ENCODE data around the gene KMT2C. TPM values are rescaled to one million over a fixed set of nuclear protein-coding genes. Genes with fewer than 3 reads are reported as not detected.
"Not testable (repeated sequence)": the region's sequence is repeated elsewhere in the genome, so short reads cannot be mapped to it uniquely, and the experiment has no call there.

The KMT2C gene
- total RNA-seq, 1 donor = 36.2 TPM

DNA sequence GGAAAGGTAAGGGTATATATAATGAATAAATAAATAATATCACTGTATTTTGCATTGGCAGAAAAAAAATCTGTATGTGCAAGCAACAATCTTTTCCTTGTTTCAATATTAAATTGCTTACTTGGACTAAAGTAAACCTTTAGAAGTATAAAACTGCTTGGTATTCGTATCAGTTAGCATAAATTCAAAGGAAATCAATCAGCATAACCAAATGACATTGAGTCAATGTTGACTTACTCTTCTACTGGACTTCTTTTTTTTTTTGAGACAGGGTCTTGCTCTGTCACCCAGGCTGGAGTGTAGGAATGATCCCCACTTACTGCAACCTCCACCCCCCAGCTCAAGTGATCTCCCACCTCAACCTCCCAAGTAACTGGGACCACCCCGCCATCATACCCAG, 42.3 kb upstream of the KMT2C start:
- Histone ChIP-seq H3K27me3 (ENCODE audit: insufficient read depth, low read length) (no peaks in the 10 kb centered on the region), H3K36me3 (ENCODE audit: insufficient read depth, low read length) (no peaks in the 10 kb centered on the region), H3K79me2 (ENCODE audit: insufficient read depth, low read length) (no peaks in the 10 kb centered on the region), H3K4me2 (ENCODE audit: insufficient read depth, low read length) (no peak overlapping the region), H3K4me1 (ENCODE audit: insufficient read depth, low read length) (no peaks in the 10 kb centered on the region), H3K9me3 (ENCODE audit: low read depth, low read length) (no peaks in the 10 kb centered on the region), H4K20me1 (ENCODE audit: insufficient read depth, low read length) (no peaks in the 10 kb centered on the region), H3K4me3 (ENCODE audit: insufficient read depth, low read length) (no peak overlapping the region), H2AFZ (ENCODE audit: low read length) (no peak overlapping the region), H3K27ac (ENCODE audit: low read depth, low read length) (no peak overlapping the region)
- no peak for DNase-seq (ENCODE audit: insufficient read length, low spot score, missing footprints)
- TF ChIP-seq, protein P1, sequence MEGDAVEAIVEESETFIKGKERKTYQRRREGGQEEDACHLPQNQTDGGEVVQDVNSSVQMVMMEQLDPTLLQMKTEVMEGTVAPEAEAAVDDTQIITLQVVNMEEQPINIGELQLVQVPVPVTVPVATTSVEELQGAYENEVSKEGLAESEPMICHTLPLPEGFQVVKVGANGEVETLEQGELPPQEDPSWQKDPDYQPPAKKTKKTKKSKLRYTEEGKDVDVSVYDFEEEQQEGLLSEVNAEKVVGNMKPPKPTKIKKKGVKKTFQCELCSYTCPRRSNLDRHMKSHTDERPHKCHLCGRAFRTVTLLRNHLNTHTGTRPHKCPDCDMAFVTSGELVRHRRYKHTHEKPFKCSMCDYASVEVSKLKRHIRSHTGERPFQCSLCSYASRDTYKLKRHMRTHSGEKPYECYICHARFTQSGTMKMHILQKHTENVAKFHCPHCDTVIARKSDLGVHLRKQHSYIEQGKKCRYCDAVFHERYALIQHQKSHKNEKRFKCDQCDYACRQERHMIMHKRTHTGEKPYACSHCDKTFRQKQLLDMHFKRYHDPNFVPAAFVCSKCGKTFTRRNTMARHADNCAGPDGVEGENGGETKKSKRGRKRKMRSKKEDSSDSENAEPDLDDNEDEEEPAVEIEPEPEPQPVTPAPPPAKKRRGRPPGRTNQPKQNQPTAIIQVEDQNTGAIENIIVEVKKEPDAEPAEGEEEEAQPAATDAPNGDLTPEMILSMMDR (IDR thresholded peaks at IDR 0.05; ENCODE audit: extremely low read depth, low read depth, low read length) = no peak

DNA sequence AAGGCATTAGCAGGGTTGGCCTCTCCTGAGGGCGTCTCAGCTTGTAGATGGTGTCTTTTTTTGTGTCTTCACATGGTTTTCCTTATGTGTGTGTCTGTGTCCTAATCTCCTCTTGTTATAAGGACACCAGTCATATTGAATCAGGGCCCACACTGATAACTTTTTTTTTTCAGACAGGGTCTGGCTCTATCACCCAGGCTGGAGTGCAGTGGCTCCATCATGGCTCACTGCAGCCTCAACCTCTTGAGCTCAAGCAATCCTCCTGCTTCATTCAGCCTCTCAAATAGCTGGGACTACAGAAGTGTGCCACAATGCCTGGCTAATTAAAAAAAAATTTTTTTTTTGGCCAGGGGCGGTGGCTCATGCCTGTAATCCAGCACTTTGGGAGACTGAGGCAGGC, 41.3 kb upstream of the KMT2C start:
- Histone ChIP-seq H4K20me1 (ENCODE audit: insufficient read depth, low read length) (no peaks in the 10 kb centered on the region), H3K27me3 (ENCODE audit: insufficient read depth, low read length) (no peaks in the 10 kb centered on the region), H3K9me3 (ENCODE audit: low read depth, low read length) (no peaks in the 10 kb centered on the region), H3K4me1 (ENCODE audit: insufficient read depth, low read length) (no peaks in the 10 kb centered on the region), H3K79me2 (ENCODE audit: insufficient read depth, low read length) (no peaks in the 10 kb centered on the region), H3K4me2 (ENCODE audit: insufficient read depth, low read length) (no peak overlapping the region), H3K36me3 (ENCODE audit: insufficient read depth, low read length) (no peaks in the 10 kb centered on the region), H2AFZ (ENCODE audit: low read length) (no peak overlapping the region), H3K27ac (ENCODE audit: low read depth, low read length) (no peak overlapping the region), H3K4me3 (ENCODE audit: insufficient read depth, low read length) (no peak overlapping the region)
- no peak for DNase-seq (ENCODE audit: insufficient read length, low spot score, missing footprints)
- TF ChIP-seq, protein P1 (IDR thresholded peaks at IDR 0.05; ENCODE audit: extremely low read depth, low read depth, low read length) = no peak

DNA sequence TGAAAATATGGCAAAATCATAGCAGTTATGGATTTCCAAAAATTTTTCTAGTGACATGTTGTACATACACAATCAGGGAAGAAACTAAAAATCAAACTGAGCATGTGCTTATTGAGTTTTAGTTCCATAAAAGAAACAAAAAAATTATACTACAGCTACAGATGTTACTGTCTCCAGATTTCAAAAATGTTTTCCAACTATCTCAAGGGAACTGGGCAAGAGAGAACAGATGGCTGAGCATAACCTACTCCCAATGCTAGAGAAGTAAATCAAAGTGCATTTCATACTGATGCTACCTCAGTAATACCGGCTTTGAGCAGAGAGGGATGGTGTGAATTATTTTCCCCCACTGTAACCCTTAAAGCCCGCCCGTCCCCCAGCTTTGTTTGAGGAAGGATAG, 40.7 kb upstream of the KMT2C start:
- H3K27me3 ChIP-seq (ENCODE audit: insufficient read depth, low read length) = no peaks in the 10 kb centered on the region
- no peaks in the 10 kb centered on the region for H3K4me1 ChIP-seq (ENCODE audit: insufficient read depth, low read length)
- H3K9me3 ChIP-seq (ENCODE audit: low read depth, low read length) = no peaks in the 10 kb centered on the region
- TF ChIP-seq, protein P1 (IDR thresholded peaks at IDR 0.05; ENCODE audit: extremely low read depth, low read depth, low read length) = no peak
- H3K36me3 ChIP-seq (ENCODE audit: insufficient read depth, low read length) = no peaks in the 10 kb centered on the region
- no peak overlapping the region for H3K27ac ChIP-seq (ENCODE audit: low read depth, low read length)
- no peak overlapping the region for H3K4me3 ChIP-seq (ENCODE audit: insufficient read depth, low read length)
- no peaks in the 10 kb centered on the region for H3K79me2 ChIP-seq (ENCODE audit: insufficient read depth, low read length)
- DNase-seq (ENCODE audit: insufficient read length, low spot score, missing footprints) = no peak
- H4K20me1 ChIP-seq (ENCODE audit: insufficient read depth, low read length) = no peaks in the 10 kb centered on the region
- no peak overlapping the region for H2AFZ ChIP-seq (ENCODE audit: low read length)
- no peak overlapping the region for H3K4me2 ChIP-seq (ENCODE audit: insufficient read depth, low read length)

DNA sequence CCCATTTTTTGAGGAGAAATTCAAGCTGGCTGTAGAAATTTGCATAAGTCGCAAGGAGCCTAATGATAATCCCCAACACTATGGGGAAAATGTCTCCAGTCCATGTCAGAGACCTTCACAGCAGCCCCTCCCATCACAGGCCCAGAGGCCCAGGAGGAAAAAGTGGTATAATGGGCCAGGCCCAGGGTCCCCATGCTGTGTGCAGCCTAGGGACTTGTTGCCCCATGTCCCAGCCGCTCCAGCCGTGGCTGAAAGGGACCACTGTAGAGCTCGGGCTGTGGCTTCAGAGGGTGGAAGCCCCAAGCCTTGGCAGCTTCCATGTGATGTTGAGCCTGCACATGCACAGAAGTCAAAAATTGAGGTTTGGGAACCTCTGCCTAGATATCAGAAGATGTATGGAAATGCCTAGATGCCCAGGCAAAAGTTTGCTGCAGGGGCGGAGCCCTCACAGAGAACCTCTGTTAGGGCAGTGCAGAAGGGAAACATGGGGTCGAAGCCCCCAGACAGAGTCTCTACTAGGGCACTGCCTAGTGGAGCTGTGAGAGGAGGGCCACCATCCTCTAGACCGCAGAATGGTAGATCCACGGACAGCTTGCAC, 35.3 kb upstream of the KMT2C start:
- H4K20me1 ChIP-seq (ENCODE audit: insufficient read depth, low read length); H3K4me1 ChIP-seq (ENCODE audit: insufficient read depth, low read length); H3K27ac ChIP-seq (ENCODE audit: low read depth, low read length); DNase-seq (ENCODE audit: insufficient read length, low spot score, missing footprints); H2AFZ ChIP-seq (ENCODE audit: low read length); H3K4me2 ChIP-seq (ENCODE audit: insufficient read depth, low read length); H3K4me3 ChIP-seq (ENCODE audit: insufficient read depth, low read length); H3K9me3 ChIP-seq (ENCODE audit: low read depth, low read length); H3K36me3 ChIP-seq (ENCODE audit: insufficient read depth, low read length); H3K27me3 ChIP-seq (ENCODE audit: insufficient read depth, low read length); H3K79me2 ChIP-seq (ENCODE audit: insufficient read depth, low read length): not testable (repeated sequence)

DNA sequence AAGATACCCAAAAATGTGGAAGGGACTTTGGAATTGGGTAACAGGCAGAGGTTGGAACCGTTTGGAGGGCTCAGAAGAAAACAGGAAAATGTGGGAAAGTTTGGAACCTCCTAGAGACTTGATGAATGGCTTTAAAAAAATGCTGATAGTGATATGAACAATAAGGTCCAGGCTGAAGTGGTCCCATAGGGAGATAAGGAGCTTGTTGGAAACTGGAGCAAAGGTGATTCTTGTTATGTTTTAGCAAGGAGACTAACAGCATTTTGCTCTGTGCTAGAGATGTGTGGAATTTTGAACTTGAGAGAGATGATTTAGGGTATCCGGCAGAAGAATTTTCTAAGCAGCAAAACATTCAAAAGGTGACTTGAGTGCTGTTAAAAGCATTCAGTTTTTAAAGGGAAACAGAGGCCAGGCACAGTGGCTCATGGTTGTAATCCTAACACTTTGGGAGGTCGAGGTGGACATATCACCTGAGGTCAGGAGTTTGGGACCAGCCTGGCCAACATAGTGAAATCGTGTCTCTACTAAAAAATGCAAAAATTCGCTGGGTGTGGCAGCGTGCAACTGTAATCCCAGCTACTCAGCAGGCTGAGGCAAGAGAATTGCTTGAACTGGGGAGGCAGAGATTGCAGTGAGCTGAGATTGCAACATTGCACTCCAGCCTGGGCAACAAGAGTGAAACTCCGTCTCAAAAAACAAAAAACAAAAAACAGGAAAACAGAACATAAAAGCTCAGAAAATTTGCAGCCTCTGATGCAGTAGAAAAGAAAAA, 34.6 kb upstream of the KMT2C start:
- H3K27ac ChIP-seq (ENCODE audit: low read depth, low read length); DNase-seq (ENCODE audit: insufficient read length, low spot score, missing footprints); H3K9me3 ChIP-seq (ENCODE audit: low read depth, low read length); H3K4me2 ChIP-seq (ENCODE audit: insufficient read depth, low read length); H3K27me3 ChIP-seq (ENCODE audit: insufficient read depth, low read length); H3K36me3 ChIP-seq (ENCODE audit: insufficient read depth, low read length); H2AFZ ChIP-seq (ENCODE audit: low read length); H4K20me1 ChIP-seq (ENCODE audit: insufficient read depth, low read length); H3K4me1 ChIP-seq (ENCODE audit: insufficient read depth, low read length); H3K79me2 ChIP-seq (ENCODE audit: insufficient read depth, low read length); H3K4me3 ChIP-seq (ENCODE audit: insufficient read depth, low read length): not testable (repeated sequence)

DNA sequence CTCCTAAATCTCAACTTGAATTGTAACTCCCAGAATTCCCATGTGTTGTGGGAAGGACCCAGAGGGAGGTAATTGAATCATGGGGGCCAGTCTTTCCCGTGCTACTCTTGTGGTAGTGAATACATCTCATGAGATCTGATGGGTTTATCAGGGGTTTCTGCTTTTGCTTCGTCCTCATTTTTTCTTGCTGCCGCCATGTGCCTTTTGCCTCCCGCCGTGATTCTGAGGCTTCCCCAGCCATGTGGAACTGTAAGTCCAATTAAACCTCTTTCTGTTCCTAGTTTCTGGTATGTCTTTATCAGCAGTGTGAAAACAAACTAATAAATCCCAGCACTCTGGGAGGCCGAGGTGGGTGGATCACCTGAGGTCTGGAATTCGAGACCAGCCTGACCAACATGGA, 33.8 kb upstream of the KMT2C start:
- not testable (repeated sequence) for H3K36me3 ChIP-seq (ENCODE audit: insufficient read depth, low read length); DNase-seq (ENCODE audit: insufficient read length, low spot score, missing footprints); H3K27me3 ChIP-seq (ENCODE audit: insufficient read depth, low read length); H4K20me1 ChIP-seq (ENCODE audit: insufficient read depth, low read length); H3K27ac ChIP-seq (ENCODE audit: low read depth, low read length); H3K4me1 ChIP-seq (ENCODE audit: insufficient read depth, low read length); H2AFZ ChIP-seq (ENCODE audit: low read length); H3K4me2 ChIP-seq (ENCODE audit: insufficient read depth, low read length); H3K79me2 ChIP-seq (ENCODE audit: insufficient read depth, low read length); H3K9me3 ChIP-seq (ENCODE audit: low read depth, low read length); H3K4me3 ChIP-seq (ENCODE audit: insufficient read depth, low read length)
